ENCODE data around the gene MN1.

MN1 gene

GRCh38 chr22:27756212-27756660, 45.3 kb downstream of the MN1 start:
- no peak overlapping the region for H3K4me3 ChIP-seq (ENCODE audit: low read length)
- TF ChIP-seq ZNF274 (IDR thresholded peaks at IDR 0.05; ENCODE audit: low read depth, low read length) = no peak

DNA sequence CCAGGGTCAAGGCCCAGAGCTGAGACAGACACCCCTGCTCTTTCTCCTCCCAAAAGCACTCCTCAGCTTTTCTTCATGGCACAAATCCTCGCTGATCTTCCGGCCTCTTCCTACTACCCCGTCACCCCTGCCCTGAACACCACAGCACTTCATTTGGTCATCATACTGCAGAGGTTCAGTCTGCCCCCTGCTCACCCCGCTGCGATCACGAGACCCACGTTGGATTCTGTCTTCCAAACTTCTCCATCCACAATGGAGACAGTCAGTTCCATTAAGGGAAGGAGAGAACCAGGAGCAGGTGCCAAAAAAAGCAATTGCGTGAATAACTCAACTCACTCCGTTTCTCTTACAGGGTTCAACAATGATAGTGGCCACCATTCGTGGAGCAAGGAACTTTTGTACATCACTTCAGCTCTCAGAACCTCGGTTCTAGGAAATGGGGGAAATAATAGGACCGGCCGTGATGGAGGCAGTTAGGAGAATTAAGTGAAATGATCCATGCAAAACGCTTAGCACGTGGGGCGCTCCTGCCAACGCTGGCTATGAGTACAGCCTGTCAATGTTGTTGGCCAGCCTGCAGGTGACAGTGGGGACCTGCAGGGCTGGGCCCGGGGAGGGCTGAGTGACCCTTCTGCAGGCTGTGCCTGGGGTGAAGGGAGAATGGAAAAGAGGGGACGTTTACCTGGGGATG, 45.9 kb downstream of the MN1 start:
- H3K4me3 ChIP-seq (ENCODE audit: low read length) = no peak overlapping the region
- TF ChIP-seq ZNF274 (IDR thresholded peaks at IDR 0.05; ENCODE audit: low read depth, low read length) = no peak

DNA sequence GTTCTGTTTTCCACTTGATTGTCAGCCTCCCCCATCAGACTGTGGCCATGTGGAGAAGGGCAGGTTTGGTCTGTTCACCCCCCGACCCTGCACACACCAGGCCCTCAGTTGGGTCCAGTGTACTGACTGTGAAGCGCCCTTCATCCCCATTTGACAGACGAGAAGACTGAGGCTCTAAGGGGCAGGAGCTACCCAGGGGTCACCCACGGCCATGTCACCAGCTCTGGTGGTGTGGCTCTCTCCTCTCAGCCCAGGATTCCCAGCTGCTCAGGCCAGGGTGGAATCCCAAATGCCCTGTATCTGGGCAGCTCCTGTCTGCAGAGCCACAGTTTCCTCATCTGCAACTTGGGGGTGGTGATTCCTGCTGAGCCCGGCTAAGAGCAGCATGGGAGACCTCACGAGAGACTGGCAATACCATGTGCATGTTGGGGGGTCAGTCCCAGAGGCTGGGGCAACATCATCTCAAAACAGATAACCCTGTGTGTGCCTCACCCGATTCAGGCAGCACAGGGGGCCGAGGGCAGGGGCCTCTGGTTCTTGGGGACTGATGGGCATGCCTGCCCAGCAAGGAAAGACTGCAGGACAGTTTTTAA, 46.6 kb downstream of the MN1 start:
- TF ChIP-seq ZNF274 (IDR thresholded peaks at IDR 0.05; ENCODE audit: low read depth, low read length) = no peak
- no peak overlapping the region for H3K4me3 ChIP-seq (ENCODE audit: low read length)

DNA sequence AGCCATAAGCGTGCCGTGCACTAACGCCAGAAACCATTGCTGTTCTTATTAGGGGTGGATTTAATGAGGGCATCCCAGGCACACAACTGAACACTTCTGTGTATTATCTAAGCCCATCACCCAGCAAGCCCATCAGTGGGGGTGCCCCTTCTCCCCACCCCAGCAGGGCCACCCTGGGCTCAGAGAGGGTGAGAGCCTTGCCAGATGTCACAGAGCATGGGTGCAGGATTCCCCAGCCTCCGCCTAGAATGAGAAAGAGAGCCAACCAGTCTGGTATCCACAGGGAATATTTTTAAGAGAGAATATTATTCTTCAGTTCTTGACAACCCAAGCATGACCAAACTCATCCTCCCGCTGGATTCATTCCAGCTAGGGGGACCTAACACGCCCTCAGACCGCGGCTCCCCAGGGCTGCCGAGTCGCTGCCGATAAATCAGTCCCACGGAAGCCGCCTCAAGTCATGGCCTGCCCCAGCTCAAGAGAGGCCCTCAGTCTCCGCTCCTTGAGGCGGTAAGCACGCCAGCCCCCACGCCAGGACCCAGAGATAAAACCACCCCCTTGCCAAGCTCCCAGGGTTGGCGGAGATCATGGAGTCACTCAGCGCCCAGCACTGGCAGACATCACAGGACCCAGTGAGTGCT, 47.2 kb downstream of the MN1 start:
- TF ChIP-seq ZNF274 (IDR thresholded peaks at IDR 0.05; ENCODE audit: low read depth, low read length) = no peak
- H3K4me3 ChIP-seq (ENCODE audit: low read length) = no peak overlapping the region

DNA sequence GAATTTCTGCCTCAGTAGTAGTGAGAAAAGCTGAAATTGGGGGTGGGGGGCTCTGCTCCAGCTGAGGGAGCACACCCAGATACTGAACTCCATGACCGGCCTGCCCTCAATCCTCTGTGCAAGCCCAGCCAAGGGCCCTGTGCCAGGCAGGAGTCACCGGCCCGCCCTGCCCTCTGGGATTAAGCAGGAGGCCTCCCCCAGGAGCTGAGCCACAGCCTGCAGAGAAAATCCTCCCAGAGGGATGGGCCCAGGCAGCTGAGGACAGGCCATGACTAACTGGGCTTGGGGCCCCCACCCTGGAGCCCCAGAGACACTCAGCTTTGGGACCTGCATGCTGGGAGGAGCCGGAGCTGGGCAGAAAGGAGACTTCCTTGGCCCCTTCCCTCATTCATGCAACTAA, 48.8 kb downstream of the MN1 start:
- H3K4me3 ChIP-seq (ENCODE audit: low read length) = no peak overlapping the region
- no peak for TF ChIP-seq ZNF274 (IDR thresholded peaks at IDR 0.05; ENCODE audit: low read depth, low read length)

- no peak for TF ChIP-seq ZNF274 (IDR thresholded peaks at IDR 0.05; ENCODE audit: low read depth, low read length)
These were observed 49.4 kb downstream of the MN1 start for GRCh38 chr22:27752141-27752540.

DNA sequence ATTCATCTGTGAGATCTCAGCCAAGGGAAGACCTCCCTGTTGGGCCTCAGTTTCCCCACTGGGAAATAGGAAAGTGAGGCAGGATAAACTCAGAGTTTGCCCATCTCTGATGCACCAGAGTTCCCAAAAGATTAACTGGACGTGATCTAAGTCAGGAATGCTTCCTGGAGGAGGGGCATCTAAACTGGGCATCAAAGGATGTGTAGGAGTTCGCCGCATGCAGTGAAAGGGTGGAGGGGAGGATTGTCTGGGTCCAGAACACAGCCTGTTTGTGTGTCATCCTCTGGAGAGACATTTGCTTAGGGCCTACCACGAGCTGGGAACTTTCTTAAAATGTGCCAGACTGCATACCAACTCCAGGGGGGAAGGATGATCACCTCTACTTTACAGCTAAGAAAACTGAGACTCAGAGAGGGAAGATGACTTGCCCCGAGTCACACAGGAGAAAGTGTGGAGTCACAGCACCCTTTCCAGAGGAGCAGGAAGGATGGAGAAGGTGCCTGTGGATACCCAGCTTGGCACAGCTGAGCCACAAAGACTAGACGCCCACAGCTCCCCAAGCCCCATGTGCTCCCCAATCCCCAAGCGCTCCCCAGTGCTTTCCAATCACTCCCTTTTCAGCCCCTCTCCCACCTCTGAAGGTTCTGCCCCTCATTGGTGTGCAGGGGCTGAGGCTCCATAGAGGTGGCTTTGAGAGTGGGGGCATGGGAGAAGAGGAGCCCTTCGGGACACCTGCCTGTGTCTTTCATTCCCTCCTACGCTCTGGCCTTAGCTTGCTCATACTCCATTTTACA, 50.1 kb downstream of the MN1 start:
- no peak for TF ChIP-seq ZNF274 (IDR thresholded peaks at IDR 0.05; ENCODE audit: low read depth, low read length)
- no peak overlapping the region for H3K4me3 ChIP-seq (ENCODE audit: low read length)

More at GRCh38 chr22:27752141-27752540, 49.4 kb downstream of the MN1 start:
- no peak overlapping the region for H3K4me3 ChIP-seq (ENCODE audit: low read length)

DNA sequence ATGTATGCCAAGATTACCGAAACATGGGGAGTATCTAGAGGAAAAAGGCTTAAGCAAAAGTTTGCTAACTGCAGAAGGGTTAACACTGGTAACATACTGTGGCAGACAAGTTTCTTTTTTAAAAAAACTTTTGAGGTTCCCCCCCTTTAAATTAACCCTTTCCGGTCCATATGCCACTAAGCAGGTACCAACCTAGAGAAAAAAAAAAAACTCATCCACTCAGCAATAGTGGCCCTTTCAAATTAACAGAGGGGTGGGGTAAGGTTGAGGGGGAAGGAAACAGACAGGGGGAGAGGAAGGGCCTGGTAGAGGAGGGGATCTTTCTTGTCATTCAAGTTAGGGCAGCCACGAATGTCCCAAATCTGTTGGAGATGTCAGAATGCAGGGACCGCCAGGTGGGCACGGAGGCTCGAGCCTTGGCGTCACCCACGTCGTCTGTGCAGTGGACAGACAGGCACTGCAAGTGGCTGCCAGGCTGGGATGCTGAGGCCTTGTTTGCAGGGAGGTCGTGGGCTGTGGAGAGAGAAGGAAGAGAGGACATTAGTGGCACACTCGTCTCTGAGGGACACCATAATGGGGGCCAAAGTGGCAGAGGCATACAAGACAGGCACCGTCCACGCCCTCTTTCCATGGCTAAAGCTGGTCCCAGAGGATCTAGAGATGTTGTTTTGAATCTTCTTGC, 50.8 kb downstream of the MN1 start:
- TF ChIP-seq ZNF274 (IDR thresholded peaks at IDR 0.05; ENCODE audit: low read depth, low read length) = no peak

GRCh38 chr22:27749597-27750225, 51.8 kb downstream of the MN1 start:
- no peak for TF ChIP-seq ZNF274 (IDR thresholded peaks at IDR 0.05; ENCODE audit: low read depth, low read length)
- H3K4me3 ChIP-seq (ENCODE audit: low read length) = no peak overlapping the region

More for the DNA sequence above, 50.8 kb downstream of the MN1 start:
- no peak overlapping the region for H3K4me3 ChIP-seq (ENCODE audit: low read length)

DNA sequence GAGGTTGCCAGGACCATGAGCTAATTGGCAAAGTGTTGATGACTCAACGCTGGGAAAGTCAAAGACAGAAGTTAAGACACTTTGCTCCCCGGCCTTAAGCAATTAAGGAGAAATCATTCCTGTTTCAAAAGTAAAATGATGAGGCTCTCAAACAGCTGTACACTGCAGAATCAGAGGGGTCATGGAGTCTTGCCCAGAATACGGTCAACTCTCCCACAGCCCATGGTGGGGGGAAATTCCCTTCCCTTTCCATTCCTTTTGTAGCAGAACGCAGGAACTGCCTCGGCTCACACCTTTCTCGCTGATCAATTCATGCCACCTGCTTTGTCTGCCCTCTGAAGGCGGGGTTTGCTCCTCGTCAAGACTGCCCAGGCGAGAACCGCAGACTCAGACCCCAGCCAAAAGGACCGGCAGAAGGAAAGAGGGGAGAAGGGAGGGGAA, 52.8 kb downstream of the MN1 start:
- no peak for TF ChIP-seq ZNF274 (IDR thresholded peaks at IDR 0.05; ENCODE audit: low read depth, low read length)
- no peak overlapping the region for H3K4me3 ChIP-seq (ENCODE audit: low read length)

DNA sequence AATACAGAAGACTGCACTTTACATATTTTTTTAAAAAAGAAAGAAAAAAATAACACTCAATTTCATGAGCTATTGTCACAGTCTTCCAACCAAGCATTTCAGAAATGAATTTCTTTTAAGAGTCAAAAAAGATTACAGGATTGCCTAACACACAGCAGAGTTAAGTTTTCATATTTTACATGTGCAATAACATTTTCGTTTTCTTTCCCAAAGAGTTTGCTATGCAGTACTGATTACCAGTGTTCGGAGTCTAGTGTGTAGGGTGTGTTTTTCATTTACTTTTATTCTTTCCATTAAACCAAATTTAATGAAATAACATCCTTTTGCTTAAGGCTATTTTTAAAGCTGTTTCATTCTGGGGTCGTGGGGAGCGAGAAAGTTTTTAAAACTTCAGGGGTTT, 53.2 kb downstream of the MN1 start:
- no peak overlapping the region for H3K4me3 ChIP-seq (ENCODE audit: low read length)
- no peak for TF ChIP-seq ZNF274 (IDR thresholded peaks at IDR 0.05; ENCODE audit: low read depth, low read length)

DNA sequence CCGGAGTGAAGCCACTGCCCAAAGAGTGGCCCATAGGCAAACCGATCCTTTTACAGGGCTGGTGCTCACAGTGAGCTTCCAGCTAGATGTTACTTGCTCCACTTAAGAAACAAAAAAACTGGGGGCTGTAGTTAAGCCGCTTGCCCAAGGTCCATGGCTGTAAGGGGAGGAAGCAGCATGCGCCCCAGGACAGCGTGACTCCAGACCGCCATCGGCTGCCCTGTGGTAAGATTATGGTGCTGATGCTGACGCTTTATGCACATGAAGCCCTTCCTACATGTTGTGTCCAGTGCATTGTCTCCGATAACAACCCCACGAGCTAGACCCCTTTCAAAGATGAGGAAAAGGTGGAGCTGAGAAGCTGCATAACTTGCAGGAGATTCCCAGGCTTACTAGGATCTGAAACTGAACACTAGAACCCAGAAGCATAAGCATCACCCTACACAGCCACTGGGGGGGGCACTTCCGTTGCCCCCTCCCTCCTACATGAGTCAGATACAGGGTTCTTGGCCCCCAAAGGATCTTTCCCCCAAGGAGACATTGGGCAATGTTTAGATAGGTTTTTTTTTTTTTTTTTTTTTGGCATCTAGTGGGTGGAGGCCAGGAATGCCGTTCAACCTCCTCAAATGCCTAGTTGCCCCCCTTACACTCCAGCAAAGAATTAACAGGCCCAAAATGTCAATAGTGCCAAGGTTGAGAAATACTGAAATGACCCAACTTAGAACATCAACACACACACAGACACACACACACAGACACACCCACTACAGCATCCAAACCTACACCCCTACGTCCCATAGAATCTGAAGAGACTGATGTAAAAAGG, 53.9 kb downstream of the MN1 start:
- TF ChIP-seq ZNF274 (IDR thresholded peaks at IDR 0.05; ENCODE audit: low read depth, low read length) = no peak
- no peak overlapping the region for H3K4me3 ChIP-seq (ENCODE audit: low read length)

DNA sequence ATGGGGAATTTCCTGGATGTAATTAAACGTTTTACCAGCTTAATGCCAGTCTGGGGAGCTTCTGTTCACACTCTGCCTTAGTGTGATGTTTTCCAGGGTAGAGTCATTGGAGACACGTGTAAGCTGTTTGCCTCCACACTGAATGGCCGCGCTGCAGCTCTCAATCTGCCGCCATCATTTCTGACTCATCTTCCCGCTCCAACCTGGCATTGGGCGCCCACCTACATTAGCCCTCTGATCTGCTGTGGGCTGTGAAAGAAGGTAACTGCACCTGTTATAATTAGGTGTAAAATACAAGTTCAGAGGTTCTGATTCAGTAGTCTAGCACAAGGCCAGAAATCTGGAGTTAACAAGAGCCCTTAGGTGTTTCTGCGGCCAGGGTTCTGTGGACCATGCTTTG, 54.6 kb downstream of the MN1 start:
- no peak overlapping the region for H3K4me3 ChIP-seq (ENCODE audit: low read length)
- no peak for TF ChIP-seq ZNF274 (IDR thresholded peaks at IDR 0.05; ENCODE audit: low read depth, low read length)
